H9 (cell line): Measurements from ENCODE around the gene APRT. TPM values are rescaled to one million over a fixed set of nuclear protein-coding genes. Genes with fewer than 3 reads are reported as not detected.

Experiments
- DNase-seq: peaks from one replicate; pipeline ENCODE4 v3.0.0-alpha.2; 2017
- H2AFZ ChIP-seq: one replicate; pipeline ENCODE4 v1.6.1; 2013; ENCODE audit warnings: mild to moderate bottlenecking, low read length, control low read depth, moderate library complexity
- H2AK5ac ChIP-seq: 2 replicates; pipeline ENCODE4 v1.6.1; 2013; ENCODE audit warnings: low read length, control low read depth, mixed read lengths; ENCODE audit not compliant: insufficient read length
- H2BK120ac ChIP-seq: one replicate; pipeline ENCODE4 v1.6.1; 2013; ENCODE audit warnings: low read depth, mild to moderate bottlenecking, low read length, control low read depth, inconsistent platforms; ENCODE audit not compliant: poor library complexity, severe bottlenecking
- H2BK12ac ChIP-seq: 2 replicates; pipeline ENCODE4 v1.6.1; 2013; ENCODE audit warnings: low read length, control low read depth, mixed read lengths, low read depth; ENCODE audit not compliant: insufficient read length
- H2BK15ac ChIP-seq: 2 replicates; pipeline ENCODE4 v1.6.1; 2013; ENCODE audit warnings: low read depth, low read length, control low read depth
- H2BK20ac ChIP-seq: one replicate; pipeline ENCODE4 v1.6.1; 2013; ENCODE audit warnings: low read depth, mild to moderate bottlenecking, low read length, control low read depth, inconsistent platforms; ENCODE audit not compliant: poor library complexity, severe bottlenecking
- H2BK5ac ChIP-seq: 2 replicates; pipeline ENCODE4 v1.6.1; 2013; ENCODE audit warnings: low read length, control low read depth, mixed read lengths; ENCODE audit not compliant: insufficient read length
- H3K14ac ChIP-seq: 2 replicates; pipeline ENCODE4 v1.6.1; 2013; ENCODE audit warnings: low read length, control low read depth; ENCODE audit not compliant: insufficient read depth
- H3K18ac ChIP-seq: 2 replicates; pipeline ENCODE4 v1.6.1; 2013; ENCODE audit warnings: low read depth, mild to moderate bottlenecking, mixed read lengths, low read length, control low read depth; ENCODE audit not compliant: insufficient read length
- H3K23ac ChIP-seq: 2 replicates; pipeline ENCODE4 v1.6.1; 2013; ENCODE audit warnings: low read length, control low read depth, mixed read lengths, low read depth; ENCODE audit not compliant: insufficient read length
- H3K23me2 ChIP-seq: 2 replicates; pipeline ENCODE4 v1.6.1; 2013; ENCODE audit warnings: low read depth, mild to moderate bottlenecking, mixed read lengths, low read length, control low read depth; ENCODE audit not compliant: insufficient read length, poor library complexity, severe bottlenecking
- H3K27ac ChIP-seq: 2 replicates; pipeline ENCODE4 v1.5.1; 2013; ENCODE audit warnings: low read length, control low read depth, mixed read lengths, low read depth; ENCODE audit not compliant: insufficient read length
- H3K27me3 ChIP-seq: 2 replicates; pipeline ENCODE4 v1.6.1; 2013; ENCODE audit warnings: low read length, control low read depth, inconsistent platforms; ENCODE audit not compliant: insufficient read depth
- H3K4ac ChIP-seq: 2 replicates; pipeline ENCODE4 v1.6.1; 2013; ENCODE audit warnings: low read depth, mild to moderate bottlenecking, control low read depth, inconsistent platforms, low read length, moderate library complexity
- H3K4me1 ChIP-seq: 2 replicates; pipeline ENCODE4 v1.6.1; 2013; ENCODE audit warnings: low read length, control low read depth, inconsistent platforms; ENCODE audit not compliant: insufficient read depth
- H3K4me2 ChIP-seq: 2 replicates; pipeline ENCODE4 v1.6.1; 2013; ENCODE audit warnings: low read length, control low read depth, mixed read lengths; ENCODE audit not compliant: insufficient read length, insufficient read depth
- H3K56ac ChIP-seq: 2 replicates; pipeline ENCODE4 v1.6.1; 2013; ENCODE audit warnings: low read depth, mild to moderate bottlenecking, mixed read lengths, low read length, control low read depth; ENCODE audit not compliant: insufficient read length
- H3K79me1 ChIP-seq: 2 replicates; pipeline ENCODE4 v1.6.1; 2013; ENCODE audit warnings: low read depth, mild to moderate bottlenecking, moderate library complexity, low read length, control low read depth, inconsistent platforms; ENCODE audit not compliant: insufficient read depth, poor library complexity, severe bottlenecking
- H3K79me2 ChIP-seq: 2 replicates; pipeline ENCODE4 v1.6.1; 2013; ENCODE audit warnings: low read length, control low read depth, inconsistent platforms; ENCODE audit not compliant: insufficient read depth
- H3K9ac ChIP-seq: 2 replicates; pipeline ENCODE4 v1.6.1; 2013; ENCODE audit warnings: low read length, control low read depth, mixed read lengths; ENCODE audit not compliant: insufficient read length; ENCODE audit errors: extremely low read depth
- H3K9me3 ChIP-seq: one replicate; pipeline ENCODE4 v1.6.1; 2013; ENCODE audit warnings: low read depth, low read length, inconsistent platforms; ENCODE audit not compliant: control insufficient read depth
- H3T11ph ChIP-seq: one replicate; pipeline ENCODE4 v1.6.1; 2013; ENCODE audit warnings: mild to moderate bottlenecking, low read length, control low read depth, inconsistent platforms
- H4K20me1 ChIP-seq: one replicate; pipeline ENCODE4 v1.6.1; 2013; ENCODE audit not compliant: control insufficient read depth, insufficient read length, insufficient read depth
- H4K5ac ChIP-seq: 2 replicates; pipeline ENCODE4 v1.6.1; 2013; ENCODE audit warnings: low read depth, mild to moderate bottlenecking, mixed read lengths, low read length, control low read depth; ENCODE audit not compliant: insufficient read length
- H4K8ac ChIP-seq: replicated peaks from 2 replicates; pipeline ENCODE4 v1.6.1; 2013; ENCODE audit warnings: low read length, control low read depth, mixed read lengths, low read depth; ENCODE audit not compliant: insufficient read length
- H4K91ac ChIP-seq: 2 replicates; pipeline ENCODE4 v1.6.1; 2013; ENCODE audit warnings: low read depth, mild to moderate bottlenecking, moderate library complexity, mixed read lengths, low read length, control low read depth; ENCODE audit not compliant: insufficient read length
- H3K27ac Mint-ChIP-seq, 3 experiments: 2 replicates in 2 of 3; 3 replicates in 1 of 3; pipeline ENCODE4 v1.8.0; 2020 to 2021; ENCODE audit warnings: mixed read lengths in 3 of 3, mild to moderate bottlenecking in 1 of 3, moderate library complexity in 1 of 3
- H3K27me3 Mint-ChIP-seq: 2 replicates; pipeline ENCODE4 v1.8.0; 2021; ENCODE audit warnings: low read depth, mild to moderate bottlenecking, moderate library complexity, mixed read lengths
- H3K36me3 Mint-ChIP-seq, 3 experiments: 2 replicates in 2 of 3; 3 replicates in 1 of 3; pipeline ENCODE4 v1.8.0; 2020 to 2021; ENCODE audit warnings: low read depth in 3 of 3, mixed read lengths in 3 of 3; ENCODE audit not compliant: insufficient read depth in 1 of 3
- H3K4me1 Mint-ChIP-seq, 2 experiments: 2 replicates each; pipeline ENCODE4 v1.8.0; 2020; ENCODE audit warnings: mixed read lengths in 2 of 2
- H3K4me3 Mint-ChIP-seq, 2 experiments: 2 replicates in 1 of 2; 3 replicates in 1 of 2; pipeline ENCODE4 v1.8.0; 2020 to 2021; ENCODE audit warnings: mild to moderate bottlenecking in 2 of 2, mixed read lengths in 2 of 2, moderate library complexity in 1 of 2
- H3K9me3 Mint-ChIP-seq, 2 experiments: 2 replicates in 1 of 2; 3 replicates in 1 of 2; pipeline ENCODE4 v1.8.0; 2020; ENCODE audit warnings: mild to moderate bottlenecking in 2 of 2, mixed read lengths in 2 of 2, moderate library complexity in 1 of 2
- WGBS: extraction: QIAGEN DNeasy Blood & Tissue Kit; methylation state at CpG from one replicate; pipeline ENCODE4 v1.1.7; 2013; ENCODE audit warnings: missing lambda C conversion rate, low lambda C conversion rate, mixed read lengths; ENCODE audit not compliant: insufficient read length; ENCODE audit errors: extremely low coverage; 5-methylcytosine and 5-hydroxymethylcytosine counted together
- total RNA-seq: library from RNA; stranded (reverse); gene quantifications from 2 replicates; pipeline ENCODE4 v1.2.1, GENCODE V29; 2021
- TF ChIP-seq, protein P1 (sequence below): fragments of 200-600 bp; sonication (generic); conservative IDR thresholded peaks from 3 replicates; pipeline ENCODE4 v1.8.0; 2021; ENCODE audit warnings: antibody characterized with exemption, mild to moderate bottlenecking

APRT gene
- total RNA-seq, 1 experiment from 2014 or later, result 246 TPM

- H3K56ac ChIP-seq, result no peak overlapping the region
- Mint-ChIP-seq H3K9me3 (peaks cover 0 to 6% of the 10 kb centered on the region in 2 experiments; a peak in 2 of 5 replicates), H3K27ac (no peak overlapping the region; a peak in 1 of 7 replicates), H3K4me1 (no peaks in the 10 kb centered on the region), H3K4me3 (no peak overlapping the region), H3K36me3 (peaks cover 8 to 19% (median 12%) of the 10 kb centered on the region in 3 experiments; a peak in 6 of 7 replicates), H3K27me3 (no peaks in the 10 kb centered on the region)
- no peak overlapping the region for H4K91ac ChIP-seq
- H2BK12ac ChIP-seq, result no peak overlapping the region
- no peaks in the 10 kb centered on the region for H3K27me3 ChIP-seq
- H3K23ac ChIP-seq, result no peak overlapping the region
- H4K20me1 ChIP-seq, result no peaks in the 10 kb centered on the region
- TF ChIP-seq, protein P1, sequence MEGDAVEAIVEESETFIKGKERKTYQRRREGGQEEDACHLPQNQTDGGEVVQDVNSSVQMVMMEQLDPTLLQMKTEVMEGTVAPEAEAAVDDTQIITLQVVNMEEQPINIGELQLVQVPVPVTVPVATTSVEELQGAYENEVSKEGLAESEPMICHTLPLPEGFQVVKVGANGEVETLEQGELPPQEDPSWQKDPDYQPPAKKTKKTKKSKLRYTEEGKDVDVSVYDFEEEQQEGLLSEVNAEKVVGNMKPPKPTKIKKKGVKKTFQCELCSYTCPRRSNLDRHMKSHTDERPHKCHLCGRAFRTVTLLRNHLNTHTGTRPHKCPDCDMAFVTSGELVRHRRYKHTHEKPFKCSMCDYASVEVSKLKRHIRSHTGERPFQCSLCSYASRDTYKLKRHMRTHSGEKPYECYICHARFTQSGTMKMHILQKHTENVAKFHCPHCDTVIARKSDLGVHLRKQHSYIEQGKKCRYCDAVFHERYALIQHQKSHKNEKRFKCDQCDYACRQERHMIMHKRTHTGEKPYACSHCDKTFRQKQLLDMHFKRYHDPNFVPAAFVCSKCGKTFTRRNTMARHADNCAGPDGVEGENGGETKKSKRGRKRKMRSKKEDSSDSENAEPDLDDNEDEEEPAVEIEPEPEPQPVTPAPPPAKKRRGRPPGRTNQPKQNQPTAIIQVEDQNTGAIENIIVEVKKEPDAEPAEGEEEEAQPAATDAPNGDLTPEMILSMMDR, result no peak
- H2AFZ ChIP-seq, result no peak overlapping the region
- H3K18ac ChIP-seq, result no peak overlapping the region
- no peak overlapping the region for H3K27ac ChIP-seq
- no peaks in the 10 kb centered on the region for H3K4me1 ChIP-seq
- H2BK120ac ChIP-seq, result no peak overlapping the region
- no peak overlapping the region for H3K14ac ChIP-seq
- H3K4me2 ChIP-seq, result no peak overlapping the region
- no peaks in the 10 kb centered on the region for H3K23me2 ChIP-seq
- no peaks in the 10 kb centered on the region for H3K79me1 ChIP-seq
- no peak overlapping the region for H4K8ac ChIP-seq
- no peak for DNase-seq
- H2BK20ac ChIP-seq, result no peak overlapping the region
- WGBS, result no CpG with 5 or more reads among the region's 18 CpGs
- H2BK5ac ChIP-seq, result no peak overlapping the region
- H3K9me3 ChIP-seq, result no peaks in the 10 kb centered on the region
- H3K4ac ChIP-seq, result no peak overlapping the region
- no peak overlapping the region for H4K5ac ChIP-seq
- no peak overlapping the region for H3T11ph ChIP-seq
- no peaks in the 10 kb centered on the region for H3K79me2 ChIP-seq
- H2AK5ac ChIP-seq, result no peak overlapping the region
- H2BK15ac ChIP-seq, result no peak overlapping the region
- H3K9ac ChIP-seq, result no peak overlapping the region
These were observed 35.9 kb upstream of the APRT start for GRCh38 chr16:88847654-88848053.
